ENCODE measurements around the gene SUMF2. TPM values are rescaled to one million over a fixed set of nuclear protein-coding genes. Genes with fewer than 3 reads are reported as not detected.
"Not testable (repeated sequence)": the region's sequence is repeated elsewhere in the genome, so short reads cannot be mapped to it uniquely, and the experiment has no call there.

SUMF2 gene
- total RNA-seq, 2 donors from 2014 or later, result 90.7 to 103 TPM

DNA sequence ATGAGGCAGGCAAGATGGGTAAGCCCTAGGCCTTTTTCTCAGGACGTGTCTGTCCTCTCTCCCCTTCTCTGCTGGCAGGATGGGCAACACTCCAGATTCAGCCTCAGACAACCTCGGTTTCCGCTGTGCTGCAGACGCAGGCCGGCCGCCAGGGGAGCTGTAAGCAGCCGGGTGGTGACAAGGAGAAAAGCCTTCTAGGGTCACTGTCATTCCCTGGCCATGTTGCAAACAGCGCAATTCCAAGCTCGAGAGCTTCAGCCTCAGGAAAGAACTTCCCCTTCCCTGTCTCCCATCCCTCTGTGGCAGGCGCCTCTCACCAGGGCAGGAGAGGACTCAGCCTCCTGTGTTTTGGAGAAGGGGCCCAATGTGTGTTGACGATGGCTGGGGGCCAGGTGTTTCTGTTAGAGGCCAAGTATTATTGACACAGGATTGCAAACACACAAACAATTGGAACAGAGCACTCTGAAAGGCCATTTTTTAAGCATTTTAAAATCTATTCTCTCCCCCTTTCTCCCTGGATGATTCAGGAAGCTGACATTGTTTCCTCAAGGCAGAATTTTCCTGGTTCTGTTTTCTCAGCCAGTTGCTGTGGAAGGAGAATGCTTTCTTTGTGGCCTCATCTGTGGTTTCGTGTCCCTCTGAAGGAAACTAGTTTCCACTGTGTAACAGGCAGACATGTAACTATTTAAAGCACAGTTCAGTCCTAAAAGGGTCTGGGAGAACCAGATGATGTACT is 15.5 kb downstream of the SUMF2 start:
- Histone ChIP-seq H3K27ac (no peak overlapping the region), H3K9me3 (no peaks in the 10 kb centered on the region), H3K4me3 (no peak overlapping the region), H3K4me1 (no peaks in the 10 kb centered on the region), H3K36me3 (no peaks in the 10 kb centered on the region), H3K27me3 (no peaks in the 10 kb centered on the region), H3K9ac (ENCODE audit: low read depth in 2 of 2, low read length in 2 of 2) (peak overlapping the region in 1 of 2 donors; percentile 35)
- intact Hi-C loops (cut with DNase I), result no loop called here
- TF ChIP-seq, protein P1, sequence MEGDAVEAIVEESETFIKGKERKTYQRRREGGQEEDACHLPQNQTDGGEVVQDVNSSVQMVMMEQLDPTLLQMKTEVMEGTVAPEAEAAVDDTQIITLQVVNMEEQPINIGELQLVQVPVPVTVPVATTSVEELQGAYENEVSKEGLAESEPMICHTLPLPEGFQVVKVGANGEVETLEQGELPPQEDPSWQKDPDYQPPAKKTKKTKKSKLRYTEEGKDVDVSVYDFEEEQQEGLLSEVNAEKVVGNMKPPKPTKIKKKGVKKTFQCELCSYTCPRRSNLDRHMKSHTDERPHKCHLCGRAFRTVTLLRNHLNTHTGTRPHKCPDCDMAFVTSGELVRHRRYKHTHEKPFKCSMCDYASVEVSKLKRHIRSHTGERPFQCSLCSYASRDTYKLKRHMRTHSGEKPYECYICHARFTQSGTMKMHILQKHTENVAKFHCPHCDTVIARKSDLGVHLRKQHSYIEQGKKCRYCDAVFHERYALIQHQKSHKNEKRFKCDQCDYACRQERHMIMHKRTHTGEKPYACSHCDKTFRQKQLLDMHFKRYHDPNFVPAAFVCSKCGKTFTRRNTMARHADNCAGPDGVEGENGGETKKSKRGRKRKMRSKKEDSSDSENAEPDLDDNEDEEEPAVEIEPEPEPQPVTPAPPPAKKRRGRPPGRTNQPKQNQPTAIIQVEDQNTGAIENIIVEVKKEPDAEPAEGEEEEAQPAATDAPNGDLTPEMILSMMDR (IDR thresholded peaks at IDR 0.05), result peak; percentile 24
- peak; percentile 33 for DNase-seq

GRCh38 chr7:56080726-56081435 is 16.8 kb downstream of the SUMF2 start:
- H3K36me3 ChIP-seq; H3K9ac ChIP-seq (ENCODE audit: low read depth in 2 of 2, low read length in 2 of 2); DNase-seq; H3K4me1 ChIP-seq; H3K27me3 ChIP-seq; H3K27ac ChIP-seq; H3K9me3 ChIP-seq; H3K4me3 ChIP-seq; intact Hi-C loops (cut with DNase I): not testable (repeated sequence)

DNA sequence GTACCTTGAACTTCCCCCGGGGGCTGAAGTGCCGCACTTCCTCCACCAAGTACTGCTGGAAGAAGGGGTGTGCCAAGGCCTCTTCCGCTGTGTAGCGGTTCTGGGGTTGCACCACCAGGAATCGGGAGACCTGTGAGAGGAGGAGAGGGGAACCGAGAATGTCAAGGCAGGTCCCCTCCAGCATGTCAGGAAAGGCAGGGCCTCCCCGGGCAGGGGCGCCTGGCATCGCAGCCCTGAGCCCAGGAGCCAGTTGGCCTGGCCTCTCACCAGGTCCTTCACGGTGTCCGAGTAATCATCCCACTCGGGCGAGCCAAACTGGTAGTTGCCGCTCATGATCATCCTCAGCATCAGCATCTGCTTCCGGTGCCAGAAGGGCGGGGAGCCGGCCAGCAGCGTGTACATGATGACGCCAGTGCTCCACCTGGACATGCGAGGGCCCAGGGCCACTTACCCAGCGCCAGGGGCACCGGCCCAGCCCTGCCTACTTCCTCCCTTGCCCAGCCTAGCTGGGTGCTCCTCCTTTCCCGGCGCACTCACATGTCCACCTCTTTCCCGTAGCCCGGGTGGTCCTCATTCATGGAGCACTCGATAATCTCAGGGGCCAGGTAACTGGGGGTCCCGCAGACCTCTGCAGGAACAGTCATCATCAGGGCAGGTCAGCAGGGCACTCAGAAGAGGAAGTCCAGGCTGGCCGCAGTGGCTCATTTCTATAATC is 17.7 kb downstream of the SUMF2 start:
- DNase-seq, result no peak
- no peaks in the 10 kb centered on the region for H3K9me3 ChIP-seq
- TF ChIP-seq, protein P1 (IDR thresholded peaks at IDR 0.05), result no peak
- no peaks in the 10 kb centered on the region for H3K27me3 ChIP-seq
- intact Hi-C loops (cut with DNase I), result no loop called here
- H3K36me3 ChIP-seq, result no peaks in the 10 kb centered on the region
- H3K27ac ChIP-seq, result no peak overlapping the region
- no peak overlapping the region for H3K9ac ChIP-seq (ENCODE audit: low read depth in 2 of 2, low read length in 2 of 2)
- H3K4me1 ChIP-seq, result no peaks in the 10 kb centered on the region
- no peak overlapping the region for H3K4me3 ChIP-seq

DNA sequence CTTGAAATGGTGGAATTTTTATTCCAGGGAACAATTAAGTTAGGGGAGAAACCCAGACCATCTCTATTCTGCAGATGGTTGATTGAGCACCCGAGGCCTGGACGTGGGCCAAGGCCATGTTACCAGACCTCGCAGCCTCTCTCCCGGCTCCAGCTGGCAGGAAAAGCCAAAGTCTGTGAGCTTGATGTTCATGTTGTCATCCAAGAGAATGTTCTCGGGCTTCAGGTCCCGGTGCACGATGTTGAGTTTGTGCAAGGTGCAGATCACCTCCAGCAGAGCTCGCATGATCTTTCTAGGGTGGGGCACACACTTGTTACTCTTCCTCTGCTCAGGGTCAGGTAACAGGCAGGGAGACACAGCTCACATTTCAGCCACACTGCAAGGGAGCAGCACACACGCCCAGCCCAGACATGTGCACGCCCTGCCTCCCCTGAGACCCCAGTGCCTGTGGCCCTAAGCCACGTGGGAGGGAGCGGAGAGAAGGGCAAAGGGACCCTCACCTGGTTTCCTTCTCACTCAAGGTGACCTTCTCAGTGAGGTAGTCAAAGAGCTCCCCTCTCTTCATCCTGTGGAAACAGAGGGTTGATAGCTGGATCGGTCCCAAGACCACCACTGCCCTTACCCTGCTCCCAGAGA is 19.2 kb downstream of the SUMF2 start:
- Histone ChIP-seq H3K9ac (ENCODE audit: low read depth in 2 of 2, low read length in 2 of 2) (no peak overlapping the region), H3K36me3 (no peaks in the 10 kb centered on the region), H3K27ac (no peak overlapping the region), H3K4me1 (no peaks in the 10 kb centered on the region), H3K4me3 (no peak overlapping the region), H3K9me3 (no peaks in the 10 kb centered on the region), H3K27me3 (no peaks in the 10 kb centered on the region)
- intact Hi-C loops (cut with DNase I), result no loop called here
- TF ChIP-seq, protein P1 (IDR thresholded peaks at IDR 0.05), result no peak
- DNase-seq, result no peak

DNA sequence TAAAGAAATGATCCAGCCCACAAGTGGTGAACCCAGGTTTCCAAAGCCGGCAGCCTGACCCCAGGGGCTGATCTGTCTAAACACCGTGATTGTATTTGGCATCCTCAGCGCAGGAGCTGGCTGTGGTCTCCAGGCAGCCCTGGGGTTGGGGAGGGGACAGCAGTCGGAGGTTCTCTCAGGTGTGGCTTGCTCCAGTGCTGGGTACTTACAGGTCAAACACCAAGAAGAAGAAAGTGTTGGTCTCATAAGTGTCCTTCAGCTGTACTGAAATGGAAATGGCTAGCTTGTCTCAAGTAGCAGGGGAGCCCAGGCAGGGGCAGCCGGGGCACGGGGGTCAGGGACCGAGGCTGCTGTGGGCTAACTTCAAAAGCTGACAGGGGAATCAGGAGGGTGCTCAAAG is 22.7 kb downstream of the SUMF2 start:
- H3K4me1 ChIP-seq, result no peaks in the 10 kb centered on the region
- no peaks in the 10 kb centered on the region for H3K27me3 ChIP-seq
- intact Hi-C loops (cut with DNase I), result no loop called here
- TF ChIP-seq, protein P1 (IDR thresholded peaks at IDR 0.05), result no peak
- H3K36me3 ChIP-seq, result no peaks in the 10 kb centered on the region
- no peak for DNase-seq
- H3K27ac ChIP-seq, result no peak overlapping the region
- no peak overlapping the region for H3K9ac ChIP-seq (ENCODE audit: low read depth in 2 of 2, low read length in 2 of 2)
- H3K4me3 ChIP-seq, result no peak overlapping the region
- H3K9me3 ChIP-seq, result no peaks in the 10 kb centered on the region

Data from colonic mucosa (tissue), 4 donors.